ENCODE results near the gene VANGL2. TPM values are rescaled to one million over a fixed set of nuclear protein-coding genes. Genes with fewer than 3 reads are reported as not detected.

The VANGL2 gene
- total and polyA plus RNA-seq, 5 donors from 2014 or later = 0.07 TPM; not detected in 4

DNA sequence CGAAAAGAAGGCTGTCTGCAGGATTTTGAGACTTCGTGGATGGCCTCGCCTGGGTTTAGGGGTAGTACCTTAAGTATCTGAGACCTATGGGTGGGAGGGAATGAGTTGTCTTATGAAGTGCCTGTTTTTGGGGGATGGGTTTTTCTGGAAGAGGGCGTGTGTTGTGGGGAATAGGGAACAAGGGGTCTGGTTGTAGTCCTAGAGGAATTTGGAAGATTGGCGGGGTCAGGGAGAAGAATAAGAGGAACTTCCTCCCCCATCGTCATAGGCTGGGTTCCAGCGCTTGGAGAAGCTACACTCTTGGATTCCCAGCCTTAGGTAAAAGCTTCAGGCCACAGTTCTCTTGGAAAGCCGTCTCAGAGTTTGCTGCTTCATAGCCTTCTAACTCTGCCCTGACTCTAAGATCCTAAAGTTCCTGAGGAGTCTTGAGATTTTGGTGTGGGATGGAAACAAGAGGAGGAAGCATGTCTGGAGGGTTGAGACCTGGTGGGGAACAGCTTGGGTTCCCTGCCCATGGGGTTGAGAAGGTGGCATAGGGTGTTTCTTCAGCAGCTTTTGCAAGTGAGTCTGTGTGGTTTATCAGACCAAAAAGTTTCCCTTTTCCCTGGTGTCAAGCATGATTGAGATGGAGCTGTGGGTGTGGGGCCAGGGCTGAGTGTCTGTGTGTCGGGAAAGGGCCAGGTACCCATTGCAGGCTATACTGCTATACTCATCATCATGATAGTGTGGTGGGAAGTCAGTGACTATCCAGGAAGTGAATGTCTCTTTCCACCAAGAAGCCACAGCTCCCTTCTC is 1.8 kb downstream of the VANGL2 start:
- DNase-seq = no peak
- peaks cover 9% of the 10 kb centered on the region for H3K4me1 ChIP-seq (ENCODE audit: control insufficient read depth, insufficient read depth, low read length, poor library complexity, severe bottlenecking)
- peaks cover 23% of the 10 kb centered on the region for H3K27me3 ChIP-seq (ENCODE audit: control insufficient read depth, insufficient read depth, low read length)
- H3K27ac Mint-ChIP-seq = peak overlapping the region in 1 of 3 donors; percentile 1
- H3K4me3 Mint-ChIP-seq = peak overlapping the region in 1 of 4 donors; percentile 5
- no peaks in the 10 kb centered on the region for H3K36me3 ChIP-seq (ENCODE audit: control insufficient read depth, insufficient read depth, low read length)
- ATAC-seq (ENCODE audit: low read depth in 2 of 2) = no peak
- no peaks in the 10 kb centered on the region for H3K36me3 Mint-ChIP-seq
- H3K4me1 Mint-ChIP-seq = peaks cover 0 to 5% (median 0%) of the 10 kb centered on the region in 4 donors
- no peak overlapping the region for H3K4me3 ChIP-seq (ENCODE audit: low read depth, low read length)
- peaks cover 58% of the 10 kb centered on the region for H3K27me3 Mint-ChIP-seq
- H3K9me3 Mint-ChIP-seq = peaks cover 0 to 1% (median 0%) of the 10 kb centered on the region in 7 donors
- H3K9me3 ChIP-seq (ENCODE audit: control insufficient read depth in 2 of 2, low read length in 2 of 2) = no peaks in the 10 kb centered on the region
- H3K27ac ChIP-seq (ENCODE audit: insufficient read depth, low read length, poor library complexity, severe bottlenecking) = no peak overlapping the region

DNA sequence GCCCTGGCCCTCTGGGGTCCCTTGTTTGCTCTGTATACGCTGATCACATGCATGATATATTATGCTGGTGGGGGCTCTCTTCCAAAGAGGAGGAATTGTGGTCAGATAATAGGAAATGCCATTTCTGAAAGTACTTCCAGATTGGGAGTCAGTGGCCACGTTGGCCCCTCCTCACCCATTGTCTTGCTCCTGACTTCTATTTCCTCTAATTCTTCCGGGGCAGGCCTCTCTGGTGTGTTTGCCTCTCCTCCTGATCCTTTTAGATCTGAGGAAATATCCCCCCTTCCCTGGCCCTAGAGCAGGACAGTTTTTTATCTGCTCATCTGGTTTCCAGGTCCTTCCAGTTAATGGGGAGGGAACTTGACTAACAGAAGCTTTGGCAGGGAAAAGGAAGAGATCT is 2.9 kb downstream of the VANGL2 start:
- no peak overlapping the region for H3K4me3 ChIP-seq (ENCODE audit: low read depth, low read length)
- peaks cover 23% of the 10 kb centered on the region for H3K27me3 ChIP-seq (ENCODE audit: control insufficient read depth, insufficient read depth, low read length)
- DNase-seq = no peak
- peaks cover 9% of the 10 kb centered on the region for H3K4me1 ChIP-seq (ENCODE audit: control insufficient read depth, insufficient read depth, low read length, poor library complexity, severe bottlenecking)
- H3K4me3 Mint-ChIP-seq = peak overlapping the region in 1 of 4 donors; percentile 10
- H3K36me3 Mint-ChIP-seq = no peaks in the 10 kb centered on the region
- H3K9me3 Mint-ChIP-seq = peaks cover 0 to 1% (median 0%) of the 10 kb centered on the region in 7 donors
- peaks cover 49% of the 10 kb centered on the region for H3K27me3 Mint-ChIP-seq
- H3K27ac ChIP-seq (ENCODE audit: insufficient read depth, low read length, poor library complexity, severe bottlenecking) = no peak overlapping the region
- no peak for ATAC-seq (ENCODE audit: low read depth in 2 of 2)
- H3K27ac Mint-ChIP-seq = peak overlapping the region in 1 of 3 donors; percentile 54
- H3K4me1 Mint-ChIP-seq = peaks cover 0 to 5% (median 0%) of the 10 kb centered on the region in 4 donors
- no peaks in the 10 kb centered on the region for H3K9me3 ChIP-seq (ENCODE audit: control insufficient read depth in 2 of 2, low read length in 2 of 2)
- H3K36me3 ChIP-seq (ENCODE audit: control insufficient read depth, insufficient read depth, low read length) = no peaks in the 10 kb centered on the region

DNA sequence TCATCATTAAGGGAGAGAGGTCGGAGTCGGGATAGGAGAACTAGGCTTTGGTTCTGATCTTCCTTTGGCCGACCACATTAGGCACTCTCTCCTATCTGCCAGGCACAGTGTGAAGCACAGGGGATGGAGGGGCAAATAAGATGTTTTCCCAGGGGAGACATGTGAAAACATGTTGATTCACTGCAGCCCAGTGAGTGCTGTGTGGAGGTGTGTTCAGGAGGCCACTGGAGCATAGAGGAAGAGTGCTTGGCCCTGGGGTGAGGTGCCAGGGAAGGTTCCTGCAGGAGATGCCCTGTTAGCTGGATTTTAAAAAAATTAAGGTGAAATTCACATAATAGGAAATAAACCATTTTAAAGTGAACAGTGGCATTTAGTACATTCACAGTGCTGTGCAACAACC is 3.7 kb downstream of the VANGL2 start:
- DNase-seq (no peak), ATAC-seq (ENCODE audit: low read depth in 2 of 2) (no peak)
- H3K27me3 ChIP-seq (ENCODE audit: control insufficient read depth, insufficient read depth, low read length) = peaks cover 23% of the 10 kb centered on the region
- Mint-ChIP-seq H3K4me3 (no peak overlapping the region), H3K27me3 (peaks cover 41% of the 10 kb centered on the region), H3K9me3 (peaks cover 0 to 1% (median 0%) of the 10 kb centered on the region in 7 donors), H3K4me1 (peaks cover 0 to 5% (median 0%) of the 10 kb centered on the region in 4 donors), H3K27ac (no peak overlapping the region), H3K36me3 (no peaks in the 10 kb centered on the region)
- peaks cover 9% of the 10 kb centered on the region for H3K4me1 ChIP-seq (ENCODE audit: control insufficient read depth, insufficient read depth, low read length, poor library complexity, severe bottlenecking)
- H3K4me3 ChIP-seq (ENCODE audit: low read depth, low read length) = no peak overlapping the region
- no peaks in the 10 kb centered on the region for H3K9me3 ChIP-seq (ENCODE audit: control insufficient read depth in 2 of 2, low read length in 2 of 2)
- H3K36me3 ChIP-seq (ENCODE audit: control insufficient read depth, insufficient read depth, low read length) = no peaks in the 10 kb centered on the region
- no peak overlapping the region for H3K27ac ChIP-seq (ENCODE audit: insufficient read depth, low read length, poor library complexity, severe bottlenecking)

DNA sequence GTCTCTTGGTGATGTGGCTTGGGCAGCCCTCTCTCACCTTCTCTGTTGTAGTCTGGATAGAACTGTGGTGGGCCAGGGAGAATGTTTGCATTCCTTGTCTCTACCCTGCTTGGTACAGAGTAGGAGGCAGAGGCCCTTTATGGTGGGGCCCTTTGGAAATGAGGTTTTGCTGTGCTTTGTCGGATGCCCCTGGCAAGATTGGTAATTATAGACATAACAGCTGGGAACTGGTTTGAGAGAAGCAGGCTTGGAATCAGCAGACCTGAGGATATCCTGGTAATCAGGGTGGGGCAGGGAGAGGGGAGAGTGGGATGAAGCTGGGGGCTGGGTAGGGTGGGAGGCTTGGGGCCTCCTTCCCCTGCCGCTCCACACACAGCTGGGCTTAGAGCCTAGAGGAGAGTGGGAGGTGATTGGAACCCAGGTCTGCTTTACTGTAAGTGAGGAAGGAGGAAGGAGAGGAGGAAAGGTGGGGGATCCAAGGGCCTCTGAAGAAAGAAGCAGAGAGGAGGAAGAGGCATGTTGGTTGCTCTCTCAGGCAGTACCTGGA is 5.0 kb downstream of the VANGL2 start:
- H3K27me3 ChIP-seq (ENCODE audit: control insufficient read depth, insufficient read depth, low read length) = peaks cover 20% of the 10 kb centered on the region
- H3K4me3 ChIP-seq (ENCODE audit: low read depth, low read length) = no peak overlapping the region
- no peak for ATAC-seq (ENCODE audit: low read depth in 2 of 2)
- no peaks in the 10 kb centered on the region for H3K36me3 ChIP-seq (ENCODE audit: control insufficient read depth, insufficient read depth, low read length)
- H3K27ac ChIP-seq (ENCODE audit: insufficient read depth, low read length, poor library complexity, severe bottlenecking) = no peak overlapping the region
- Mint-ChIP-seq H3K9me3 (peaks cover 0 to 1% (median 0%) of the 10 kb centered on the region in 7 donors), H3K36me3 (no peaks in the 10 kb centered on the region), H3K27me3 (peaks cover 33% of the 10 kb centered on the region), H3K4me1 (peaks cover 0 to 5% (median 0%) of the 10 kb centered on the region in 4 donors), H3K27ac (no peak overlapping the region), H3K4me3 (no peak overlapping the region)
- no peaks in the 10 kb centered on the region for H3K9me3 ChIP-seq (ENCODE audit: control insufficient read depth in 2 of 2, low read length in 2 of 2)
- peaks cover 9% of the 10 kb centered on the region for H3K4me1 ChIP-seq (ENCODE audit: control insufficient read depth, insufficient read depth, low read length, poor library complexity, severe bottlenecking)
- DNase-seq = no peak

DNA sequence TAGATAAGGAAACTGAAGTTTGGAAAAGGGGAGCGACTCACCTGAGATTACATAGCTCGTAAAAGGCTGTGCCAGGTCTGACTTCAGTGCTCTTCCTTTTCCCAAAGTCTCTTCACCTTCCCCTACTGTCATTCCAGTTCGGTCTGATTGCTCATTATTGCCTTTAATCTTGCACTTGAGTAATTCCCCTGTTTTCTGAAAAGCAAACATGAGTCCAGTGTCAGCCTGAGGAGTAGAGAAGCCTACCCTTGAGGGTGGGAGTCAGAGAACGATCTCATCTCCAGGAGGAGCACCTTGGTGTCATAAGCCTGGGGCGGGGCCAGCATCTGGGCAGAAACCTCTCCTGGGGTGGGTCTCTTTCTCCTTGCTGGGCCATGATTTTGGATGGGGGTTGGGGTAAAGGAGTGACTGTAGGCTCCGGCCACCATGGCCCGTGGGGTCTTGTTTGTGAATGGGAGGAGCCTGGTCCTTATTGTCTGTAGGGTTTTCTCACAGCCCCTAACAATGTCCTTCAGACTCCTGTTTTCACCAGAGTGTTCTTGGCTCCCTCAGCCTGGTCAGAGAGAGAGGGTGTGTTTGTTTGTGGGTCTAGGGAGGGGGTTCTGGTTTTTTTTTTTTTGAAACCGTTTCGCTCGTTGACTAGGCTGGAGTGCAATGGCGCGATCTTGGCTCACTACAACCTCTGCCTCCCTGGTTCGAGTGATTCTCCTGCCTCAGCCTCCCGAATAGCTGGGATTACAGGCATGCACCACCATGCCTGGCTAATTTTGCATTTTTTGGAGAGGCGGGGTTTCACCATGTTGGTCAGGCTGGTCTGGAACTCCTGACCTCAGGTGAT is 6.0 kb downstream of the VANGL2 start:
- peaks cover 20% of the 10 kb centered on the region for H3K27me3 ChIP-seq (ENCODE audit: control insufficient read depth, insufficient read depth, low read length)
- Mint-ChIP-seq H3K27ac (peak overlapping the region in 1 of 3 donors; percentile 54), H3K36me3 (no peaks in the 10 kb centered on the region), H3K9me3 (peaks cover 0 to 1% (median 0%) of the 10 kb centered on the region in 7 donors), H3K27me3 (peaks cover 29% of the 10 kb centered on the region), H3K4me3 (no peak overlapping the region), H3K4me1 (peaks cover 0 to 2% (median 0%) of the 10 kb centered on the region in 4 donors)
- no peak overlapping the region for H3K27ac ChIP-seq (ENCODE audit: insufficient read depth, low read length, poor library complexity, severe bottlenecking)
- H3K9me3 ChIP-seq (ENCODE audit: control insufficient read depth in 2 of 2, low read length in 2 of 2) = no peaks in the 10 kb centered on the region
- no peak for DNase-seq
- no peaks in the 10 kb centered on the region for H3K36me3 ChIP-seq (ENCODE audit: control insufficient read depth, insufficient read depth, low read length)
- no peak for ATAC-seq (ENCODE audit: low read depth in 2 of 2)
- H3K4me1 ChIP-seq (ENCODE audit: control insufficient read depth, insufficient read depth, low read length, poor library complexity, severe bottlenecking) = no peaks in the 10 kb centered on the region
- H3K4me3 ChIP-seq (ENCODE audit: low read depth, low read length) = no peak overlapping the region

DNA sequence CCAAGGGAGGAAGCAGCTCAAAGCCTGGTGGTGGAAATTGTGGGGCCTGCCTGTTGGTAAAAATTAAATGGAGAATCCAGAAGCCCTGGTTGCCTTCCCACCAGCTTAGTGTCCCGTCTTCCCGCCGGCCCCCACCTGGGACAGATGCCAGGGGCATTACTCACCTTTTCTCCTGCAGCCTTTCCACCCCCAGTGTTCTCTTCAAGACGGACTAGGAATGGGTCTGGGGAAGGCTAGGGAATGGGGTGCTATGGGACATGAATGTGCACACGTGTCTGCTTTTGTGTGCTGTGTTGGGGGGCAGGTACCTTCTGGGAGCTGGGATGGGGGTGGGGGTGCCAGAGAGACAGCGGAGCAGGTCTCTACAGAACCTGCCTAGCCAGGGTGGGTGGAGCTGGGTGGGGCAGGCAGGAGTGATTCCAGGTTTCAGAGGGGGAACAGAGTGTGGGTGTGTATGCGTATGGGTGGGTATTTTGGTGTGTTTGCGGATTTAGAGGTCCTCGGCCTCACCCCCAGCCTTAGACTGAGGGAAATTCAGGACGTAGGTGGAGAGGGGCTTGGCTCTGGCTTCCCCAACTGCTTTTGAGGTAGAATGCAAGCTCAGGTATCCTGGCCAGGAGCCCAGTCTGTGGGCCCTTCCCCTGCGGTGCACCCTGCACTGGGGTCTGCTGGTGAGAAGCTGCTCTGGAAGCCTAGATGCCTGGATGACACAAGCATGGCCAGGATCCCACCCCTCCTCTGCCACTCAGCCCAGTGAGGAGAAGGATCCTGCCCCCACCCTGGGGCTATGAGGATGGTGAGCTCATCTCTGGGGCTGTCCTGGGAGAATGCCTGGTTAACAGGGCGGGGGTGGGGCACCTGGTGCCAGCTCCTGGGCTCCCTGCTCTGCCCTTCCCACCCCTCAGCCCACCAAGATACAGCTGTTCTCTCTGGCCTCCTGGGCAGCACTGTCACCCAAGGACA is 7.8 kb downstream of the VANGL2 start:
- H3K36me3 Mint-ChIP-seq = no peaks in the 10 kb centered on the region
- H3K4me3 ChIP-seq (ENCODE audit: low read depth, low read length) = no peak overlapping the region
- H3K36me3 ChIP-seq (ENCODE audit: control insufficient read depth, insufficient read depth, low read length) = no peaks in the 10 kb centered on the region
- peaks cover 12% of the 10 kb centered on the region for H3K27me3 Mint-ChIP-seq
- H3K27me3 ChIP-seq (ENCODE audit: control insufficient read depth, insufficient read depth, low read length) = peaks cover 2% of the 10 kb centered on the region
- H3K9me3 ChIP-seq (ENCODE audit: control insufficient read depth in 2 of 2, low read length in 2 of 2) = no peaks in the 10 kb centered on the region
- peaks cover 0 to 2% (median 0%) of the 10 kb centered on the region in 7 donors for H3K9me3 Mint-ChIP-seq
- H3K4me3 Mint-ChIP-seq = no peak overlapping the region
- DNase-seq (no peak), ATAC-seq (ENCODE audit: low read depth in 2 of 2) (no peak)
- no peaks in the 10 kb centered on the region for H3K4me1 ChIP-seq (ENCODE audit: control insufficient read depth, insufficient read depth, low read length, poor library complexity, severe bottlenecking)
- no peak overlapping the region for H3K27ac Mint-ChIP-seq
- no peaks in the 10 kb centered on the region for H3K4me1 Mint-ChIP-seq
- H3K27ac ChIP-seq (ENCODE audit: insufficient read depth, low read length, poor library complexity, severe bottlenecking) = no peak overlapping the region

DNA sequence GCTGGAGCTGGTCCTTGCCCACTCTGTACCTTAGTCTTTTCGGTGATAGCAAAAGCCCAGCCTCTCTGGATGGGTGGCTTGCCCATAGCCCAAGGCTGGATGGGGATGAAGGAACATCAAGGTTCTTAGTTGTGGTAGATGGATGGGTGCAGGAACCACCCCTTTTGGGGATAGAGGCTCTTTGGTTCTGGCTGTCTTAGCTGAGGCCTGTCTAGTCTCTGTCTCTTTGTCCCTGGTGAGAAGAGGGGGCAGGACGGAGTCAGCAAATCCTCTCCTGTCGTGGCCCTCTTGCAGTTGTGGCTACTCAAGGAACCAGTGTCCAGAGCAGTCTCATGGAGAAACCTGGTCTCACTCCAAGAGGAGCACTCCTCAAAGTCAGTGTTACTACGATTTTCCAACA is 8.5 kb downstream of the VANGL2 start:
- Mint-ChIP-seq H3K27ac (no peak overlapping the region), H3K27me3 (peaks cover 4% of the 10 kb centered on the region), H3K4me1 (no peaks in the 10 kb centered on the region), H3K9me3 (peaks cover 0 to 4% (median 0%) of the 10 kb centered on the region in 7 donors), H3K4me3 (no peak overlapping the region), H3K36me3 (no peaks in the 10 kb centered on the region)
- DNase-seq (no peak), ATAC-seq (ENCODE audit: low read depth in 2 of 2) (no peak)
- H3K27me3 ChIP-seq (ENCODE audit: control insufficient read depth, insufficient read depth, low read length) = peaks cover 2% of the 10 kb centered on the region
- no peak overlapping the region for H3K4me3 ChIP-seq (ENCODE audit: low read depth, low read length)
- no peaks in the 10 kb centered on the region for H3K36me3 ChIP-seq (ENCODE audit: control insufficient read depth, insufficient read depth, low read length)
- H3K27ac ChIP-seq (ENCODE audit: insufficient read depth, low read length, poor library complexity, severe bottlenecking) = no peak overlapping the region
- H3K4me1 ChIP-seq (ENCODE audit: control insufficient read depth, insufficient read depth, low read length, poor library complexity, severe bottlenecking) = no peaks in the 10 kb centered on the region
- H3K9me3 ChIP-seq (ENCODE audit: control insufficient read depth in 2 of 2, low read length in 2 of 2) = no peaks in the 10 kb centered on the region

Data from CD4-positive, CD25-positive, alpha-beta regulatory T cell (primary cell).